ENCODE results near the gene OXCT1.

The OXCT1 gene

DNA sequence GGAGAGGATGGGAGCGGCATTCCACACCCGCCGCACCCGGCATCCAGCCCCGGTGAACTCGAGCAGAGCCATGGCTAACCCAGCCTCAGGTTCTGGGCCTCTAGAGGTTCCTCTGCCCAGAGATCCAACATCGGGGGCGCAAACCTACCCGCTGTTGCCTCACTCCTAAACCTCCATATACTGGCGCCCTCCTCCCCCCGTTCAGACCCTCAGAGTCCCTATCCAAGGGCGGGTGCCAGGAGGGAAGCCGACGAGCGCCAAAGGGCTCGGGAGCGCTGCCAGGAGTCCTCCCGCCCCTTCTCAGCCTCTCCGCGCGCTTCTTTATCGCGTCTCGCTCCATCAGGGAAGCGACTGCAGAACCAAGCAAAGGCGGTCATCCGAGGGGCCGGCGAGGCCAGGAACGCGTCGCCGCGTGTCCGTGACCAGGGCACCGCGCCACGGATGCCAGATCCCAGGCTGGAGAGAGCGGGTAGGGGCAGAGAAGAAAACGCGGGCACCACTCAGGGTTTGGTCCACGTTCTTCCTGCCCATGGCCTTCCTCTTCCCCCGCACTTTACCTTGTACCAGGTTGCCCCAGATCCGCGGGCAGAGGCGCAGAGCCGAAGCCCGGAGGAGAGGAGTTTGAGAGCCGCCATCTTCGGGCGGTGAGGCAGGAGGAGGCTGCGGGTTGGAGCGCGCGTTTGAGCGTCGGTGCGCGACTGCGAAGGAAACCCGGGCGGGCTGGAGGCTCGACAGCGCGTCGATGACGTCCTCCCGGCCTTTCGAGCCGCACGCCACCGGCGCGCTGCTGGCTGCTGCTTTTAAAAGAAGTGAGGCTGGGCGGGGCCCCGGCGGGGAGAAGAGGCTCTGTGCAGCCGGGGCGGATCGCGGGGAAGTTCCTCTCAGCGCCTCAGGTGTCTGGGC, at the start of gene OXCT1:
Gene OXCT1, minus strand, starts transcription at position 702 of the 903 bp plus-strand sequence. Its CDS starts 67 bp downstream, at position 635.
- peak; percentile 54 for DNase-seq (ENCODE audit: low read depth, low spot score)

- DNase-seq (ENCODE audit: low read depth, low spot score), result no peak
Measured at GRCh38 chr5:41918105-41918504, 47.9 kb upstream of the OXCT1 start.

GRCh38 chr5:41908374-41909079, 38.3 kb upstream of the OXCT1 start:
- no peak for DNase-seq (ENCODE audit: low read depth, low spot score)

DNA sequence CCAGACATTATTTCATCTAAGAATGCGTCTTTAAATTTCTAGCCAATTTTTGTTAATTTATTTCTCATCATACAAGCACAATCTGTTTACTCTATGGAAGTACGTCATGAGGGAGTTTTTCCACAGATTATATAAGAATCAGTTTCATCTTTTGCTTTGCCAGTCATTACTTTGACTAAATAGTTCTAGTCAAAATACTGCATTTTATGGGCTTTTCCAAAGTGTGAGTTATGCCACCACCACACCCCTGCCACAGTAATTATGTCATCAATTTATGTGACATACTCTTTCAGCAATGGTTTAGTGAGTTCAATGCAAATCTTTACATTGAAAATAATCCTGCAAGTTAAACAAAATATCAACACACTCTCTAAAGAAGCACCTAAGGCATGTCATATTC, 35.9 kb upstream of the OXCT1 start:
- no peak for DNase-seq (ENCODE audit: low read depth, low spot score)

GRCh38 chr5:41903892-41904799, 33.9 kb upstream of the OXCT1 start, which contains the start of gene RIMOC1:
TSS of gene RIMOC1 (plus strand) at chr5:41904344. CDS start at chr5:41904368, 24 bp downstream.
- peak; percentile 96 for DNase-seq (ENCODE audit: low read depth, low spot score)

DNA sequence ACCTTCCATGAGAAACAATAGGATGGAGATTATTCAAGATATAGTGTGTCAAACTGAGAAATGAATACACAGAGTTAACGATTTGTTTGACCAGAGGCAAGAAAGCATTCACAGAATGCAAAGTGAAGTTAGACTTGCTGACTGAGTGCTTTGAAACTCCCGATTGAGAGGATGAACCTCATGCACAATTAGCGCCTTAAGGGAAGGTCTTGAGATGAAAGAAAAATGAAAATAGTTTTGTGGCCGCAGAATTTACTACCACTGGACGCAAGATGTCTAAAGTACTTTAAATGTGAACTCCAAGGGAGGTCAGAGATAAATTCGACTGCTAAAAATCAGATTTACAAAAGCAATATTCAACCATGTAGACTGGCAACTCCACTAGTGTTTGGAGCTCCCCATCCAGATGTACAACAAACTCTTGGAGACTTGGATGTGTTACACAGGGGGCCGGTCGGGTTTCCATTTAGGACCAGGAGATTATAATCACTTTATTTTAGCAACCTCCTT, 33.2 kb upstream of the OXCT1 start:
- DNase-seq (ENCODE audit: low read depth, low spot score), result no peak

DNA sequence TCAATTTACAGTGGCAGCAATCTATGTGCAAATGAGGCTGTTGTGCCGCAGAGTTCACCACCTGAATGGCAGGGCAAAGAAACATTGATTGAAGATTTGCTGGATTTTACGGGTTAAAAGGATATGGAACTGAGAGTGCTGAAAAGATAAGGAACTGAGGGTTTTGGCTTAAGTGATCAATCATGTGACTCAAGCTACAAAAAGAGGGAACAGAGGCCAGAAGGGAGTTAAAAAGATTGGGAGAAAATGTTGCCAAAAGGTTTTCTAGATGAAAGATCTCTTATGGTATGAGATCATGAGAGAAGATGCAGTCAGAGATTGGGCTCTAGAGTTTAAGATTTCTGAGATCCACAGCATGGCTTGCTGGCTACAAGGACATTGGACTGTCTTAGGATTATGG, 26.0 kb upstream of the OXCT1 start:
- no peak for DNase-seq (ENCODE audit: low read depth, low spot score)

- no peak for DNase-seq (ENCODE audit: low read depth, low spot score)
Measured at GRCh38 chr5:41893074-41893851, 23.0 kb upstream of the OXCT1 start.

DNA sequence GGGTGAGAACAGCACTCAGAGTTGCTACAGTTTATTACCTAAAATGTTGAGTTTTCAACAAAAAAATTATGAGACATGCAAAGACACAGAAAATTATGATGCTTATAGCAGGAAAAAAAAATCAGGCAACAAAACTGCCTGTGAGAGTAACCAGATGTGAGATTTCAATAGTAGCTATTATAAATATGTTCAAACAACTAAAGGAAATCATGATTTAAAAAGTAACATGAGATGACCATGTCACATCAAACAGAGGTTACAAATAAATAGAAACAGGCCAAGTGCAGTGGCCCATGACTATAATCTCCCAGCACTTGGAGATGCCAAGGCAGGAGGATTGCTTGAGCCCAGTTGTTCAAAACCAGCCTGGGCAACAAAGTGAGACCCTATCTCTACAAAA, 21.8 kb upstream of the OXCT1 start:
- no peak for DNase-seq (ENCODE audit: low read depth, low spot score)

DNA sequence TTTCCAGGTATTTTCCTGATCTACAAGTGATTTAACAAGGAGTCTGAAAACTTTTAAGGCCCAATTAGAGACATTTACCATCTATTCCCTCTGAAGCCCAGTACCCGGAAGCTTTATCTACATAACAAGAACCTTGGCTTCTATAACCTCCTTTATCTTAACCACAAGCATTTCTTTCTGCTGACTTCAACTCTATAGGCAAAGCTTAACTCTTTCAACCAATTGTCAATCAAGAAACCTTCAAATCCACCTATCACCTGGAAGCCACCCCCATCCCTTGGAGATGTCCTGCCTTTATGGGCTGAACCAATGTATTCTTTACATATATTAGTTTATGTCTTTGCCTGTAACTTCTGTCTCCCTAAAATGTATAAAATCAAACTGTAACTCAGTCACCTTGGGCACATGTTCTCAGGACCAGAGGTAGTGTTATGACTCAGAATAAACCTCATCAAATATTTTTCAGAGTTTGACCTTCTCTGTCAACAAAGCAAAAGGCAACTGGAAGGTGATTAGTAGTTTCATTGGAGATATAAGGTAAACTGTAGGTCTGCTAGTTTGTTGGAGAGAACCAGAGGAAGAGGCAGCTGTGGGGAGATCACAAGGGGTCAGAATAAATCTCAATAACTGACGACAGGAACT, 21.0 kb upstream of the OXCT1 start:
- no peak for DNase-seq (ENCODE audit: low read depth, low spot score)

DNA sequence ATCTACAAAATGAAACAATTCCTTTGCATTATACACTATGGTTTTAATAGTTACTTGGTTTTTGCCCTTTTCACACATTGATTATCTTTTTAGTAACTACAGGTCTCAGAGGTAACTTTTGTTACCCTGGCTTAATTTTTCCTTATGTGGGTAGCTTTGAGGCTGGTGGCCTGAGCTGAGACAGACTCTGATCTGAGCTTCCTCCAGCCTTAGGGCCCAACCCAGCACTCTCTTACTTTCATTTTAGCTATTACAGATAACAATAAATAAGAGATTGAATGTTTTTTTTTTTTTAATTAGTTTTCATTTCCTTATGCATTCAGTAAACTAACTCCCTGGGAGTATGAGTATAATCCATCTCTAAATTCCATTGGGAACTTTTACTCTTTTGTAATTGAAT, 15.1 kb upstream of the OXCT1 start:
- DNase-seq (ENCODE audit: low read depth, low spot score), result no peak

GRCh38 chr5:41883936-41884335, 13.7 kb upstream of the OXCT1 start:
- DNase-seq (ENCODE audit: low read depth, low spot score), result no peak

DNA sequence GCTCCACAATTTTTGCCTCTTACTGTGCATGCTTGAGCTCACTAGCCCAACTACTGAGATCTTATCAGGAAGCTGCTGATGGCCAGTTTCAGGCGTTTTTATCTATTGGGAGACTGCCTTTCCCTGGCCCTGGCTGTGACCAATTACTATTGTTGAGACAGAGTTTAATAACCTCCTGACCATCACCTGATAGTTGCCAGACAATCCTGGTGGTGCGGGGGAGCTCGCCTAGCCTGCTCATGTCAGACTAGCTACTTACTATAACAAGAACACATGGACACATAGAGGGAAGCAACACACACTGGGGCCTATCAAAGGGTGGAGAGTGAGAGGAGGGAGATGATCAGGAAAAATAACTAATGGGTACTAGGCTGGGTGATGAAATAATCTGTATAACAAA, 13.0 kb upstream of the OXCT1 start:
- DNase-seq (ENCODE audit: low read depth, low spot score), result no peak

DNA sequence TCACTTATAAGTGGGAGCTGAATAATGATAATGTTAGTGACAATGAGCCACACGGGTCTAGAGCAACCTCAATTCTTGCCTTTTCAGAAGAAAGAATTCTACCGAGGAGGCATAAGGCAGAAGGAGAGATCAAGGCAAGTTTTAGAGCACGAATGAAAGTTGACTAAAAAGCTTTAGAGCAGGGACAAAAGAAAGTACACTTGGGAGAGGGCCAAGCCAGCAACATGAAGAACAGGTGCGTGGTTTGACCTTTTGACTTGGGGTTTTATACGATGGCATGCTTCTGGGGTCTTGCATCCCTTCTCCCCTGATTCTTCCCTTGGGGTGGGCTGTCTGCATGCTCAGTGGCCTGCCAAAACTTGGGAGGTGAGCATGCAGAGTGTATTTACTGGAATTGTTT, 12.5 kb upstream of the OXCT1 start:
- no peak for DNase-seq (ENCODE audit: low read depth, low spot score)

- DNase-seq (ENCODE audit: low read depth, low spot score), result no peak
Measured at GRCh38 chr5:41878643-41879478, 8.6 kb upstream of the OXCT1 start.

GRCh38 chr5:41878173-41878572, 7.9 kb upstream of the OXCT1 start:
- no peak for DNase-seq (ENCODE audit: low read depth, low spot score)

DNA sequence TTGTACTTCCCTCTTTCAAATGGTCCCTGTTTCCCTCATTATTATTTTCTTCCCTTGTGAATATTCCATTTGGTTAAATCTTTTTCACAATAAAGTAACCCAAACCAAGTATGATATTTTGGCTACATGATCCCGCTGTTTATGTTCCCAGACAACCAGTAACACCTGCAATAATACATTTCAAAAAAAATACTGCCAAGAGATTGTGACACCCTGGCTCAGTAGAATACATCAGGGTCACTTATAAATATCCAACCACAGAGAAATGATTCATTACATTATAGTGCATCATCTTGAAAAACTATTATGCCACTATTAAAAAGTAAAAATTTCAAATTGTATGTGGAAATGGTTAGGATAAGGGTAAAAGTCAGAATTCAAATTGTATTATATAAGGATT, 7.2 kb upstream of the OXCT1 start:
- no peak for DNase-seq (ENCODE audit: low read depth, low spot score)

- no peak for DNase-seq (ENCODE audit: low read depth, low spot score)
Measured at GRCh38 chr5:41876678-41877077, 6.5 kb upstream of the OXCT1 start.

GRCh38 chr5:41875121-41875520, 4.9 kb upstream of the OXCT1 start:
- DNase-seq (ENCODE audit: low read depth, low spot score), result no peak

All from iPS DF 19.7 (cell line).